Prostate gland (tissue), 2 donors: ENCODE results near the gene USP51.

Experiments used
- POLR2A ChIP-seq: fragments of 450-650 bp; IDR thresholded peaks from one replicate; pipeline ENCODE4 v1.6.1; 2016; ENCODE audit warnings: antibody characterized with exemption, mild to moderate bottlenecking
- TF ChIP-seq, protein P1 (sequence below), 4 experiments: fragments of 200-600 bp in 2 of 4; fragments of 450-650 bp in 2 of 4; sonication (generic) in 2 of 4; IDR thresholded peaks; 1 replicate in 3 of 4; 2 replicates in 1 of 4; pipeline ENCODE4 v1.5.1; 2016 to 2019; ENCODE audit warnings: antibody characterized with exemption in 4 of 4, mild to moderate bottlenecking in 2 of 4, moderate library complexity in 2 of 4

- TF ChIP-seq, protein P1, sequence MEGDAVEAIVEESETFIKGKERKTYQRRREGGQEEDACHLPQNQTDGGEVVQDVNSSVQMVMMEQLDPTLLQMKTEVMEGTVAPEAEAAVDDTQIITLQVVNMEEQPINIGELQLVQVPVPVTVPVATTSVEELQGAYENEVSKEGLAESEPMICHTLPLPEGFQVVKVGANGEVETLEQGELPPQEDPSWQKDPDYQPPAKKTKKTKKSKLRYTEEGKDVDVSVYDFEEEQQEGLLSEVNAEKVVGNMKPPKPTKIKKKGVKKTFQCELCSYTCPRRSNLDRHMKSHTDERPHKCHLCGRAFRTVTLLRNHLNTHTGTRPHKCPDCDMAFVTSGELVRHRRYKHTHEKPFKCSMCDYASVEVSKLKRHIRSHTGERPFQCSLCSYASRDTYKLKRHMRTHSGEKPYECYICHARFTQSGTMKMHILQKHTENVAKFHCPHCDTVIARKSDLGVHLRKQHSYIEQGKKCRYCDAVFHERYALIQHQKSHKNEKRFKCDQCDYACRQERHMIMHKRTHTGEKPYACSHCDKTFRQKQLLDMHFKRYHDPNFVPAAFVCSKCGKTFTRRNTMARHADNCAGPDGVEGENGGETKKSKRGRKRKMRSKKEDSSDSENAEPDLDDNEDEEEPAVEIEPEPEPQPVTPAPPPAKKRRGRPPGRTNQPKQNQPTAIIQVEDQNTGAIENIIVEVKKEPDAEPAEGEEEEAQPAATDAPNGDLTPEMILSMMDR (IDR thresholded peaks at IDR 0.05), result no peak
- TF ChIP-seq POLR2A, result no peak
These were observed 38.0 kb downstream of the USP51 start for GRCh38 chrX:55451626-55451989.
